ENCODE results near the gene NPRL2. TPM values are rescaled to one million over a fixed set of nuclear protein-coding genes. Genes with fewer than 3 reads are reported as not detected.

The NPRL2 gene
- total and polyA plus RNA-seq, 2 of the 13 experiments (the other 11 are each of a cell fraction or from before 2014, with no cell fraction given), result 30.6 to 51.4 TPM

GRCh38 chr3:50350527-50351322, at the start of gene NPRL2, which contains the start of gene CYB561D2 (continued):
- TF ChIP-seq AHDC1 (CRISPR knock-in tag; IDR thresholded peaks at IDR 0.05; ENCODE audit: borderline replicate concordance) (no peak), POGZ (CRISPR knock-in tag; IDR thresholded peaks at IDR 0.05) (peak; percentile 74), POLR2AphosphoS2 (IDR thresholded peaks at IDR 0.05; ENCODE audit: low read depth, low read length) (no peak), SMAD1 (CRISPR knock-in tag; IDR thresholded peaks at IDR 0.05; ENCODE audit: borderline replicate concordance, low read depth) (peak; percentile 99), ZNF883 (CRISPR knock-in tag; IDR thresholded peaks at IDR 0.05; ENCODE audit: not compliant biosample characterization) (peak; percentile 94), ZNF543 (CRISPR knock-in tag; IDR thresholded peaks at IDR 0.05) (peak; percentile 90), BRF2 (CRISPR knock-in tag; IDR thresholded peaks at IDR 0.05) (peak; percentile 97), SMARCC2 (IDR thresholded peaks at IDR 0.05) (no peak), KLF16 (CRISPR knock-in tag; IDR thresholded peaks at IDR 0.05) (peak; percentile 76 to 88), NR1H2 (CRISPR knock-in tag; IDR thresholded peaks at IDR 0.05; ENCODE audit: borderline replicate concordance, low read depth) (0 out of 2 replicates have a peak, but pooled peaks have one; percentile 90), SIN3A (IDR thresholded peaks at IDR 0.05; ENCODE audit: borderline replicate concordance, low read depth, low read length) (peak; percentile 60; the same call in 1 of the 2 replicates), SRSF1 (optimal IDR thresholded peaks at IDR 0.05; ENCODE audit: low read depth, low read length) (peak; percentile 25), RXRA (CRISPR knock-in tag; IDR thresholded peaks at IDR 0.05) (peak; percentile 81), ZNF768 (CRISPR knock-in tag; IDR thresholded peaks at IDR 0.05) (peak; percentile 85), NR2F1 (CRISPR knock-in tag; IDR thresholded peaks at IDR 0.05) (peak in 1 of 2 experiments; percentile 30; a peak in 1 of 4 replicates), SOX6 (IDR thresholded peaks at IDR 0.05) (no peak), SOX6 (CRISPR knock-in tag; IDR thresholded peaks at IDR 0.05) (peak; percentile 68)

All from HepG2 (cell line).